HL-60 (cell line): ENCODE measurements around the gene RTN4IP1.
A peak's percentile ranks its signal among the peaks of the same experiment; 100 is the strongest.

Experiments used
- DNase-seq, 2 experiments: peaks; one replicate each; pipeline ENCODE4 v3.0.0-alpha.2; 2010 to 2020; ENCODE audit warnings: low read depth in 1 of 2, low spot score in 1 of 2
- H3K27ac ChIP-seq: fragments of 250-450 bp; sonication (Bioruptor Pico); replicated peaks from 2 replicates; pipeline ENCODE4 v1.5.1; 2020; ENCODE audit warnings: mild to moderate bottlenecking, moderate library complexity
- H3K27me3 ChIP-seq: fragments of 250-450 bp; sonication (Bioruptor Pico); 2 replicates; pipeline ENCODE4 v1.5.1; 2021; ENCODE audit warnings: mild to moderate bottlenecking, moderate library complexity; ENCODE audit not compliant: insufficient read depth, poor library complexity, severe bottlenecking
- H3K4me3 ChIP-seq: replicated peaks from 2 replicates; pipeline ENCODE4 v1.5.1; 2011; ENCODE audit warnings: mild to moderate bottlenecking, control low read depth, low read length; ENCODE audit not compliant: insufficient read depth
- GABPA ChIP-seq: IDR thresholded peaks from 2 replicates; pipeline ENCODE4 v1.6.1; 2012; ENCODE audit warnings: low read depth
- POLR2AphosphoS5 ChIP-seq: IDR thresholded peaks from 2 replicates; pipeline ENCODE4 v1.6.1; 2012; ENCODE audit warnings: low read depth
- SPI1 ChIP-seq: IDR thresholded peaks from 2 replicates; pipeline ENCODE4 v1.6.1; 2012; ENCODE audit warnings: low read depth, mild to moderate bottlenecking, borderline replicate concordance
- TF ChIP-seq, protein P1 (sequence below): IDR thresholded peaks from one replicate; pipeline ENCODE4 v1.5.1; 2011; ENCODE audit warnings: low read length, control low read depth, inconsistent platforms; ENCODE audit not compliant: insufficient read depth
- TF ChIP-seq, protein P2 (sequence below): IDR thresholded peaks from 2 replicates; pipeline ENCODE4 v1.6.1; 2012; ENCODE audit warnings: low read depth; ENCODE audit not compliant: insufficient replicate concordance

The RTN4IP1 gene

DNA sequence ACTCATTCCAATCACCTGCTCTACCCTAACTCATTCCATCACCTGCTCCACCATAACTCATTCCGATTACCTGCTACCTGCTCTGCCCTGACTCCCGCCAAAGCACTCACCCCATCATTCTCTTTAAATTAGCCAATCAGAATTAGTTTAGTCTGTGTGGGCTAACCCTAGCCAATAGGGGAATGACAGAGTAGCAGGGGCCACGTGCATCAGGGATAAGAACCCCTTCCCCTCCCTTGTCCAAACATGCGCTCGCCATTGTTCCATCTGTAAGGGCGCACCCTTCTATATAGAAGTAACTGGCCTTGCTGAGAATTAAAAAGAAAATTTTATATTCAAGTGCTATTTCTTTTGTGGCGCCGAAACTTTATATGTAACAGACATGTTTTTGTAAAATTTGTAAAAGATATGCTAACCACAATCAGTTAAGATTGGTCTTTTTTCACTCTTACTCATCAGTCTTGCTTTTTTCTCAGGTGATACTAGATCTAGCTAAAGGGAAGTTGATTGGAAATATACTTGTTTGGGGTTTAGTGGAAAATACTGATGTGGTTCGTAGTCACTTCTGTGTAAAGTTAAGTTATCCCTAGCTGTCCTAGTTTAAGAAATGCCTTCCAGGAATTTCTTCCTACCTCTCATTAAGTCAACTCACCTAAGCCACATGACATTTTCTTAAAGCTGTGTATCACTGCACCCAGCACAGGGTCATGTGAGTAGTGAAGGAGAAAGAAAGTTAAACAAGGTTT is 16.5 kb downstream of the RTN4IP1 start:
- Histone ChIP-seq H3K27ac (no peak overlapping the region), H3K4me3 (no peak overlapping the region), H3K27me3 (no peaks in the 10 kb centered on the region)
- TF ChIP-seq POLR2AphosphoS5 = no peak
- no peak for TF ChIP-seq SPI1
- no peak for TF ChIP-seq GABPA
- TF ChIP-seq, protein P1, sequence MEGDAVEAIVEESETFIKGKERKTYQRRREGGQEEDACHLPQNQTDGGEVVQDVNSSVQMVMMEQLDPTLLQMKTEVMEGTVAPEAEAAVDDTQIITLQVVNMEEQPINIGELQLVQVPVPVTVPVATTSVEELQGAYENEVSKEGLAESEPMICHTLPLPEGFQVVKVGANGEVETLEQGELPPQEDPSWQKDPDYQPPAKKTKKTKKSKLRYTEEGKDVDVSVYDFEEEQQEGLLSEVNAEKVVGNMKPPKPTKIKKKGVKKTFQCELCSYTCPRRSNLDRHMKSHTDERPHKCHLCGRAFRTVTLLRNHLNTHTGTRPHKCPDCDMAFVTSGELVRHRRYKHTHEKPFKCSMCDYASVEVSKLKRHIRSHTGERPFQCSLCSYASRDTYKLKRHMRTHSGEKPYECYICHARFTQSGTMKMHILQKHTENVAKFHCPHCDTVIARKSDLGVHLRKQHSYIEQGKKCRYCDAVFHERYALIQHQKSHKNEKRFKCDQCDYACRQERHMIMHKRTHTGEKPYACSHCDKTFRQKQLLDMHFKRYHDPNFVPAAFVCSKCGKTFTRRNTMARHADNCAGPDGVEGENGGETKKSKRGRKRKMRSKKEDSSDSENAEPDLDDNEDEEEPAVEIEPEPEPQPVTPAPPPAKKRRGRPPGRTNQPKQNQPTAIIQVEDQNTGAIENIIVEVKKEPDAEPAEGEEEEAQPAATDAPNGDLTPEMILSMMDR = no peak
- TF ChIP-seq, protein P2, sequence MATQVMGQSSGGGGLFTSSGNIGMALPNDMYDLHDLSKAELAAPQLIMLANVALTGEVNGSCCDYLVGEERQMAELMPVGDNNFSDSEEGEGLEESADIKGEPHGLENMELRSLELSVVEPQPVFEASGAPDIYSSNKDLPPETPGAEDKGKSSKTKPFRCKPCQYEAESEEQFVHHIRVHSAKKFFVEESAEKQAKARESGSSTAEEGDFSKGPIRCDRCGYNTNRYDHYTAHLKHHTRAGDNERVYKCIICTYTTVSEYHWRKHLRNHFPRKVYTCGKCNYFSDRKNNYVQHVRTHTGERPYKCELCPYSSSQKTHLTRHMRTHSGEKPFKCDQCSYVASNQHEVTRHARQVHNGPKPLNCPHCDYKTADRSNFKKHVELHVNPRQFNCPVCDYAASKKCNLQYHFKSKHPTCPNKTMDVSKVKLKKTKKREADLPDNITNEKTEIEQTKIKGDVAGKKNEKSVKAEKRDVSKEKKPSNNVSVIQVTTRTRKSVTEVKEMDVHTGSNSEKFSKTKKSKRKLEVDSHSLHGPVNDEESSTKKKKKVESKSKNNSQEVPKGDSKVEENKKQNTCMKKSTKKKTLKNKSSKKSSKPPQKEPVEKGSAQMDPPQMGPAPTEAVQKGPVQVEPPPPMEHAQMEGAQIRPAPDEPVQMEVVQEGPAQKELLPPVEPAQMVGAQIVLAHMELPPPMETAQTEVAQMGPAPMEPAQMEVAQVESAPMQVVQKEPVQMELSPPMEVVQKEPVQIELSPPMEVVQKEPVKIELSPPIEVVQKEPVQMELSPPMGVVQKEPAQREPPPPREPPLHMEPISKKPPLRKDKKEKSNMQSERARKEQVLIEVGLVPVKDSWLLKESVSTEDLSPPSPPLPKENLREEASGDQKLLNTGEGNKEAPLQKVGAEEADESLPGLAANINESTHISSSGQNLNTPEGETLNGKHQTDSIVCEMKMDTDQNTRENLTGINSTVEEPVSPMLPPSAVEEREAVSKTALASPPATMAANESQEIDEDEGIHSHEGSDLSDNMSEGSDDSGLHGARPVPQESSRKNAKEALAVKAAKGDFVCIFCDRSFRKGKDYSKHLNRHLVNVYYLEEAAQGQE = no peak
- no peak for DNase-seq

DNA sequence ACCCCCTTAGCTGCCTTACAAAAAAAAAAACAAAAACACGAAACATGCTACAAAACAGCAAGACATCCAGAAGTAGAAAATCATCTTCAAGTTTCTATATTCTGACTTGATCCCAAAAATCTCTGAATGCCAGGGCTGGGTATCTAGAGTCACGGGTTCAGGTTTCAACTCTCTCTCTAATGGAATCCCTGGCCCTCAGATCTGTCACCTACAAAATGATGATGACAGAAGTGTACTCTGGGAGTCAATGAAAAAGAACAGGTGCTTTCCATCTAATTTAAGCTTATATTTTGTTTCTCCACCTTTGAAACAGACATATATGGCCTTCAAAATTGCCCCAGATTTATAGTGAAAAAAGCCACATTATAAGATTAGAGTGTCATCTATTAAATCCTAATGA is 18.3 kb downstream of the RTN4IP1 start:
- DNase-seq = no peak
- no peak overlapping the region for H3K4me3 ChIP-seq
- no peak overlapping the region for H3K27ac ChIP-seq
- no peaks in the 10 kb centered on the region for H3K27me3 ChIP-seq
- no peak for TF ChIP-seq GABPA
- no peak for TF ChIP-seq SPI1
- TF ChIP-seq, protein P1 = no peak
- TF ChIP-seq, protein P2 = no peak
- TF ChIP-seq POLR2AphosphoS5 = no peak

DNA sequence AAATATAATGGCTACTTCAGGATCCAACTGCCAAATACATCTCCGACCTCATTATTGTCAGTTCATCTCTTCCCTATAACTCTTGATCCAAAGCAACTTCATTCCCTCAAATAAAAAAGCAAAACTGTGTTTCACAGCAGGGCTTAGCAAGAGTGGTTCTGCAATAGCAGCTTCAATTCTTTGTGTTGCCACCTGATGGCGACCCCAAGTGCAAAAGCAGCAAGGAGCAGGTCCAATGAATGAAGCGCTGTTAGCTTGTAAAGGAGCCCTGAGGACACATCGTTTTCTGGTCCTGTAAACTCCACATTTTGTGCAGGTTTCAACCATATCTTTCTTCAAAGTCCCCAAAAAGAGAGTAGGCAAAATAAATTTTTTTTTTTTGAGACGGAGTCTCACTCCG is 19.6 kb downstream of the RTN4IP1 start:
- no peak overlapping the region for H3K27ac ChIP-seq
- no peak overlapping the region for H3K4me3 ChIP-seq
- H3K27me3 ChIP-seq = no peaks in the 10 kb centered on the region
- peak in 1 of 2 experiments; percentile 51 for DNase-seq
- TF ChIP-seq, protein P2 = no peak
- TF ChIP-seq SPI1 (no peak), POLR2AphosphoS5 (no peak), GABPA (no peak)
- TF ChIP-seq, protein P1 = no peak
